Limb (tissue), 2 donors: ENCODE data around the gene CDK14.

Experiments used
- DNase-seq, 2 donors: peaks; one replicate each; pipeline ENCODE4 v3.0.0-alpha.2; 2016; ENCODE audit errors: extremely low spot score in 2 of 2

CDK14 gene

GRCh38 chr7:90836937-90837336, 240.8 kb downstream of the CDK14 start:
- DNase-seq = no peak

- DNase-seq = no peak
Observed at GRCh38 chr7:90838799-90839198, 242.7 kb downstream of the CDK14 start.

GRCh38 chr7:90839316-90839715, 243.2 kb downstream of the CDK14 start:
- no peak for DNase-seq

DNA sequence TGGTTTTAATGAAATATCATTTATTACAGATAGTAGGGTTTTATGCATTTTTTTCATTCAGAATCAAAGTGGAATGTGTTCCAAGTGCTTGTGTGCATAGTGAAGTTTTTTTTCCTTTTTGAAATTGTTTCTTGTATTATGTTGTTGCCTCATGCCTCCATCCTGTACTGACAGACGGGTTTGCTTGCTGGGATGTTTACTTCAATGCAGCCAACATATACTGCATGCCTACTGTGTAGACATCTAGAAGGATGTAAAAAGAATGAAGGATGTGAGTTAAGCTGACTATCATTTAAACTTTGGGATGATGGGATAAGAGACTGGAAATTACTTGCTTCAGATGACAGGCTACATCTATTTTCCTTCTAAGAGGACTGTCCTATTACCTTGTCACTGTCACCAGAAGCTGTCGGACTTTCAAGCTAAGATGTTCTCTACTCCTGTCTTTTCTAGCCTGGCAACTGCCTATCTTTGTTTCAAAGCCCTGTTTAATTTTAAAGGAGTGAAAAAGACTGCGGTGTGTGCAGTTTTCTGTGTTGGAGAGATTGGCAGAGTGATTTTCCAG, 243.7 kb downstream of the CDK14 start:
- DNase-seq = no peak

DNA sequence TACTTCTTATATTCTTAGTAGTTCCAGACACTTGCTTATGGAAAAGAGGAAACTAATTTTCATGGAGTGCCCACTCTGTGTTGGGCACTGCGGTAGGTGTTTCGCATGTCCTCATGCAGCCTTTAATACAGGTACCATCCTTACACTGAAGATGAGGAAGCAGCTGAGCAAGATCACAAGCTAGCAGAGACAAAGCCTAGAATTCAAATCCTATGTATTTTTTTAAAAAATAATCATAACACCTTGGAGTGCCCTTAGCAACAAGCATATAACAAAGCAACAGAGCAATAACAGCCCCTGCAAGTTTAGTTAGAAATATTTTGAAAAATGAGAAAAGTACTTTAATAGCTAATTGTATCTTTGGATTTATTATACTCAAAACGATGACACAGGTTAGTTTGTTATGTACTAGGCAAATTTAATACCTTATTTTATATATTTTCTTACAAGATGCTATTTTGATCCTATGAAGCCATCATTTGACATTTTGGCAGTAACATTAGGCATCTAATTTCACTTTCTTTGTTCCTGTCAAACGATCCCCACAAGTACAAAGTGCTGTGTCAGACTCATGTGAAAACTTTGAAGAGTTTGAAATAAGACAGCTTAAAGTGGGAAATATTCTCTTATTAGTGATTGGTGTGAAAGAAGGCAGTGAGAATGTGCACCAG, 245.8 kb downstream of the CDK14 start:
- DNase-seq = no peak

DNA sequence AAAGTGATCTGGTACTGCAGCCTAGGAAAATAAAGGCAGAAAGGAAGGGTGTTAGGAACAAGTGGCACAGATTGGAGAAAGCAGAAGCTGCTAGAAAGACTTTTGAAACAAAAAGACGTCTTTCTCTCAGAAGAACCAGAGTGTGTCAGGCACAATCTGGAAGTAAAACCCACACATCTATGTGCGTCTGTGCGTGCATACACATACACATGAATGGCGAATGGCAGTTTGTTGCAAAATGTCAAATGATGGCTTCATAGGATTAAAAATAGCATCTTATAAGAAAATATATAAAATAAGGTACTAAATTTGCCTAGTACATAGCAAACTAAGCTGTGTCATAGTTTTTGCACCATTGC, 246.3 kb downstream of the CDK14 start:
- no peak for DNase-seq

- no peak for DNase-seq
Observed at GRCh38 chr7:90843472-90843871, 247.4 kb downstream of the CDK14 start.

- no peak for DNase-seq
Observed at GRCh38 chr7:90844421-90844820, 248.3 kb downstream of the CDK14 start.

GRCh38 chr7:90846192-90846591, 250.1 kb downstream of the CDK14 start:
- no peak for DNase-seq

DNA sequence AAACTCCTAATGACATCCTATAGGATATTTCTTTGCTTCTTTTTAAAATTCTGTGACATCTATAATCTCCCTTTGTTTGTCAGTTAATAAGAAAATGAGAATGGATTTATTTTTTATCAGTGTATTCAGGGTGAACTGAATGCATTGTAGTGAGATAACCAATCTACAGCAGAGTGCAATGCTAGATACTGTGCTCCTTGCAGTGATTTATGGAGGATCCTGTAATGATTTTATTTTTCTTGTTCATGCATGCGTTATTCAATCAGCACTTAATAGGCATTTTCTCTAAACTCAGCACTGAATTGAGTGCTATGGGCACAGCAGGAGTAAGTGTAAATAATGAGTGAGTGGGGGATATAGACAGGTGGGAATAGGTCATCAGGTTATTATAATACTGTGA, 253.9 kb downstream of the CDK14 start:
- DNase-seq = no peak

DNA sequence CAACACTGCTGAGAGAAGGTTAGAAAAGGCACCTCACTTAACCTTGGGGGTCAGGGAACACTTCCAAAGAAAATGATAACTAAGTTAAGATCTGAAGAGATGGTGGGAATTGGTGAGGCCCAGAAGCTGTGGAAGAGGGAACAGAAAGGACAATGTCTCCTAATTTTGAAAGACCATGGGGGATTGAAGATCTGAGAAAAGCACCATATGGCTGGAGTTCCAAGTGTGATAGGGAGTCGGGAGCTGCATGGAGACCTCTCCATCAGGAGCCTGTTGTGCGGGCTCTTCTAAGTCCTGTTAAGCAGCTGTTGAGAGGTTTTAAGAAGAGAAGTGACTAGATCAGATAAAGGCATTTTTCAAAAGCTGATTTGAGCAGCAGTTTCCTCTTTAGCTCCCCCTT, 254.3 kb downstream of the CDK14 start:
- no peak for DNase-seq

GRCh38 chr7:90853205-90853604, 257.1 kb downstream of the CDK14 start:
- no peak for DNase-seq

GRCh38 chr7:90856351-90857070, 260.4 kb downstream of the CDK14 start:
- no peak for DNase-seq

GRCh38 chr7:90857603-90858002, 261.5 kb downstream of the CDK14 start:
- no peak for DNase-seq

DNA sequence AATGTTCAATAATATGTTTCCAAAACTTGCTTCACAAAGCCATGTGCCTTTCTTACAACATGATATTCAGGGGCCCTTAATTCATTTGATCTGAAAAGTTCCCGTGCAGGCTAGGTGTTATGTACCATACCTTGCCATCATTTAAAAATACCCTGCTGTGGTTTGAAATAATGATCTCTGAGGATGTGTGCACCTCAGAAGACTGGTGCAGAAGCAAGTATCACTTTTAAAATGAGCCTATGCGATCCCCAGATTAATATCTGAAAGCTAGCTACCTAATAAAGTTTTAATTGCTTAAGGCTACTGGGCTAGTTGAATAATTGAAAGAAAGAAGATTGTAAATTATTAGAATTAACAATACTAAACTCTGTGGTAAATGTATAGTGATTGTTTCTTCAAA, 262.4 kb downstream of the CDK14 start:
- no peak for DNase-seq

- no peak for DNase-seq
Observed at GRCh38 chr7:90859521-90859920, 263.4 kb downstream of the CDK14 start.

GRCh38 chr7:90864088-90864487, 268.0 kb downstream of the CDK14 start:
- no peak for DNase-seq

- DNase-seq = no peak
Observed at GRCh38 chr7:90869335-90869734, 273.2 kb downstream of the CDK14 start.

DNA sequence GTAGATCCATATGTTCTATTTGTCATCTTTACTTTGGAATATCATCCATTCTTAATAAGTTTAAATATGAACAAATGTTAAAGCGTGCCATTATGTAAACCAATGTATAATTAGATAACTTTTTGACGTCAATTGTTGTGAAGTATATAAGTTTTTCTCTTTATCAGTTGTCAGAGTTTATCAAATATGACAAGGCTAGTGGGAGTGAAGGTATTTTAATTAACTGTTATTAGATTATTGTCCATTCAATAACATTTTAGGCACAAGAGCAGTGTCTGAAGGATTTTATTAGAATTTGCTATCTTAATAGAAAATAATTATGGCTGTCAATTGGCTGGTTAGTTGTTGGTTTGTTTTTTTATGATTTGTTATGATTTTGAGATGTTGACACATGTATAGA, 280.6 kb downstream of the CDK14 start:
- DNase-seq = no peak

DNA sequence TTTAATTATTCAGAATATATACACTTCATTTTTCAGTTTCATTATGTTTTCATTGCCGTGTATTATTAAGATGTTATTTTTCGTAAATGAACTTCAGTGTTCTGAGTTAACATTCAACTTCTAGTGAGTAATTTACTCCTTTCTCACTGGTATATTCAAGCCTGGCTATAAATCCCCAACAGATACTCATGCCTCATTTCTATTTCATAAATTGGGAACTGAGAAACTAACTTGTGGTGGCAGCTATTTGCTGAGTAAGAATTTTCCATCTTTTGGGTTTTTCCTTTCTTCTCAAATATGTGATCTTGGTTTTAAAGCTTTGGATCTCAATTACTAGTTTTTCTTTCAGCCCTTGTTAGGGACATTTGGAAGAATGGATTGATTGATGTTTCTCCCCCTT, 281.1 kb downstream of the CDK14 start:
- no peak for DNase-seq

GRCh38 chr7:90879924-90880323, 283.8 kb downstream of the CDK14 start:
- no peak for DNase-seq

GRCh38 chr7:90886416-90886815, 290.3 kb downstream of the CDK14 start:
- DNase-seq = no peak

GRCh38 chr7:90889210-90889609, 293.1 kb downstream of the CDK14 start:
- no peak for DNase-seq
